AG08395 (cell line): ENCODE measurements around the gene SMAP2.
A peak's percentile ranks its signal among the peaks of the same experiment; 100 is the strongest.

ENCODE experiments used
- DNase-seq: peaks from one replicate; pipeline ENCODE4 v3.0.0; 2012; ENCODE audit warnings: mixed read lengths, low spot score

SMAP2 gene

DNA sequence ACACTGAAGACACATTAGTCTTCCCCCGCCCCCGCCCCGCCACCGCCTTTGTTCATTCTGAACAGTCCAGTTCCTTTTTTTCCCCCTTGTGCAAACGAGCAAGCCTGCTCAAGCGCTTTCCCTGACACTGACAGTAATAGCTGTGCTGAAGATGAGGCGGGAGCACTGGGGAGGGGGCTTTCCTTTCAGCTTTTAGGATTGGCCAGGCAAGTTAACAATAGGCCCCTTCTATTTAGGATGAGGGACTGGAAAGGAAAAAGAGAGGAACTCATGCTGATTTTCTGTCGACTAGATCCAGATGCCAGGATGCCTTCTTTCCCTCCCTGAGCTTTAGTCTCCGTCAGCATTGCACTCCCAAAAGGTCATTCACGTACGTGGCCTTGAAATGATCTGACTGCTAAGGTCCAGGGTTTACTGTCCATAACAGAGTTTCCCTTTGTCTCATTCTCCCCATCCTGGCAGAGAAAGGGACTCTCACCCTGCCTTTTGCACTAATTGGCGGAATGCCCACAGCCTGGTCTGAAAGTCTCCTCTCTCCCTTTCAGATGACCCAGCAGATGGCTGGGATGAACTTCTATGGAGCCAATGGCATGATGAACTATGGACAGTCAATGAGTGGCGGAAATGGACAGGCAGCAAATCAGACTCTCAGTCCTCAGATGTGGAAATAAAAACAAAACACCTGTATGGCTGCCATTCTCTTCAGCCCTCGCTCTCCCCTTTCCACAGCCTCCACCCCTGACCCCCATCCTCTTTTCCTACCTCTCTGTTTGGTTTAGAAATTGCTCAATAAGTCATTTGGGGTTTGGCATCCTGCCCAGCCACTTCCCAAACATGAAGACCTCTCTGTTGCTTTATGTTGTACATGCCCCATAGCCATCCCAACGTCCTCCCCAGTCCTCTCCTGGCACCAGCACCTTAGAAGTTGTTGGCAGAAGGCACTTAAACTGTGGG, 48.2 kb downstream of the SMAP2 start:
- no peak for DNase-seq

DNA sequence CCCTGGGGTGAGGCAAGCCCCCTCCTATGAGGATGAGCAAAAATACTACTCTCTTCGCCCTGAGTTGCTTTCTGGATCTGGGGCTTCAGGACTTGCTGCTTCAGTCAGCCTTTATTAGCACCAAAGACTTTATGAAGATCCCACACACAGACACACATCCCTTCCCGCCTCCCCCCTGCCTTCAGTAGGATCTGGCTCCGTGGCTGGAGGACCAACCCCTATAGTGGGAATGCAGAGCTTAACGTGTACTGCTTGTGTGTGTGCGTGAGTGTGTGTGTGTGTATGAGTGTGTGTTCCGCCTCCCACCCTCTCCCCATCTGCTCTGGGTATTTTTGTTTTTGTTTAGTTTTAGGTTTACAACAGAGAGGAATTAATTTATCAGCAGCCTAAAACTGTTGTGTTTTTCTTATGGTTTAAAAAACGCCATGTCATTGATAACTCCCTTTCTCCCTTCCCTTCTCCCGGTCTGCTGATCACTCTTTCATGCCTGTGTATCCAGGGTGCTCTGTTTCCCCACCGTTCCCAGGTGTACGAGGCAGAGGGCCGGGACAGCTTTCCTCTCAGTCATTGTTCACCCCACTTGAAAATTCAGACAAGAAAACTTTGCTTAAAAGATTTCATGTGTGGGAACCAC, 49.2 kb downstream of the SMAP2 start:
- DNase-seq: no peak

DNA sequence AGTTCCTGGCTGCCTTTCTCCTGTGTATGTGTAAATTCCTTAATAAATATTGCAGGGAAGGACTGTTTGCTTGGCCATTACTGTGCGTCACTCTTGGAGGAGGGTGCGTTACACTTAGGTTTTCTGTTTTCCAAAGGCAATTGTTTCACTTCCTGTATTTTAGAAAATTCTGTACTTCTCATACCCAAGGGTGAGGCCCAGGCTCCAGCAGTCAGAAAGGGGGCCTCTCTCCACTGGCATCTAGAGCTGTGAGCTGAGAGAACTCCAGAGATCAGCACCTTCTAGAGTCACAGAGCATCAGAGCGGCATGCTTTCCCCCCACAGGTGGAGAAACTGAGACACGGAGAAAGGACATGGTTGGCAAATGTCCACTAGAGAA, 49.7 kb downstream of the SMAP2 start:
- no peak for DNase-seq

DNA sequence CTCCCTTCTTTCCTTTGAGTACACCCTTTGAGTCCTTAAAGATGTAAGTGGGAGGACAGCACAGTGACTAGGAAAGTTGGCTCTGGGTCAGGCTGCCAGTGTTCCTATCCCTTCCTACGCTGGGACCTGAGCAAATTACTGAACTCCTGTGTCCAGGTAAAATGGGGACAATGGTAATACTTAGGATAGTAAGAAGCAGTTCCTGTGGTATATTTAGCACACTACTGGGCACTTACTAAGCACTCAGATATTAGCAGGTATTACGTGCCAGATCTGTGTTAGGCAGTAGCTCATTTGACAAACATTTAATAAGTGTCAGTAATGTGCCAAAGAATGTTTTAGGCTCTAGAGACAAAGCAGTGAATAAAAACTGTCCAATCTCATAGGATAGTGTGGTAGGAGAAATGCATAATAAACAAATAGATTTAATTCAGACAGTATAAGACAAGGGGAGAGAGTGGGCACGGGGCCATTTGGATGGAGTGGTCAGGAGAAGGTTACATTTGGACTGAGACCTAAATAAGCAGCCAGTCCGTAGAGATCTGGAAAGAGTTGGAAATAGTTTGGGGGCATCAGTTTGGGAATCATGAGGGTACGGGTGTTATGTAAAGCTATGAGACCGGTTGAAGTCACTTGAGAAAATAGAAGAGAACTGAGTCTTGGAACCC, 50.6 kb downstream of the SMAP2 start:
- no peak for DNase-seq

DNA sequence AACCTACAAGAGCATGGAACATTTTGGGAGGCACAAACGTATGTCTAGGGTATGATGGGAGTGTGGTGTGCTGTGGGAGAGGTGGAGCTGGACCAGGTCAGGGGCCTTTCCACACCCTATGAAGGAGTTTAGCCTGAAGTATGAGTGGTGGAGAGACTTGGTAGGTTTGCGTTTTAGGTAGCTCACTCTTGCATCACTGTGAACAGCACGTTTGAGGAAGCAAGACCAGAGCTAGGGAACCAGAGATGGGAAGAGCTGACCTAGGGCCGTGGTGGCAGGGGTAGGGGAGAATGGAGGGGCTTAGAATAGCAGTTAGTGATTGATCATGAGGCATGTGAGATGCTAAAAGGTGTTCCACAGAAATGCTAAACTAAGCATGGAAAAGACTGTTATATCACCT, 51.7 kb downstream of the SMAP2 start:
- DNase-seq: no peak

DNA sequence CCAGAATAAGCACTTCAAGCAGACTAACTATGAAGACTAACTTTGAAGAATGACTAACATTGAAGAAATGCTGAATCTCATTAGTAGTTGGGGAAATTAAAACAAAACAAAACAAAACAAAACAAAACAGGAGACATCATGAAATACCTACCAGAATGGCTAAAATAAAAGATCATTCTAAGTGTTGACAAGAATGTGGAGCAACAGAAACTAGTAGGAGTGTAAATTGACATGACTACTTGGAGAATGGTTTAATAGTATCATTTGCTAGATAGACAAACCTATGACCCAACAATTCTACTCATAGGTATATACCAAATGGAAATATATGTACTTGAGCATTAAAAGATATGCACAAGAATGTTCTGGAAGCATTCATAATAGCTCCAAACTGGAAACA, 57.9 kb downstream of the SMAP2 start:
- no peak for DNase-seq

DNA sequence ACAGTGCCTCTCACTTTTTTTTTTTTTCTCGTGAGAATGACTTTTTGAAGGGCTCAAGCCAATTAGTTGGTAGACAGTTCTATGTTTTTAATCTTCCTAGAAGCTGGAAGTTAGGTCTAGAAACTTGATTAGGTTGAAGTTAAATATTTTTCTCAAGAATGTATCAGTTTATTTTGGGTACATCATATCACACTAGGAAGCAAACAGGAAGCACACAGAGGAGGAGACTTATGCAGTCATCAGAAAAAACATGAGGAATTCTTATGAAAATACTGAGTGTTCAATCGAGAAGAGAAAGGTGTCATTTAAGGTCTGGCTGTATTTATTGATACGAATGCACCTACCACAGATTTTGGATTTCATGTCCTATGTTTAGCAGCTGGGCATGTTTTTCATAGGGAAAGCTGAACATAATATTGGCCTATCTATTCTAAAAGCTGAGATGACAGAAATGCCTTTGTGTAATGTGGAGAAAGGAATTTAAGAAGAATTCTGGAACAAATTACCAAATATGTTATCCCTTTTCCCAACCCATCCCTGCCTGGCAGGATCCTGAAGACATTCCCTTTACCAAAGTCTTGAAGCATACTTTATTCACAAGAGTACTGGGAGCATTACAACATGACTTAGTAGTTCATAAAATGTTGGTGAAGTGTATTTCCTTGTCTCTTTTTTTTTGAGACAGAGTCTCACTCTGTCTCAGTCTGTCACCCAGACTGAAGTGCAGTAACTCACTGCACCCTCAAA, 59.3 kb downstream of the SMAP2 start:
- no peak for DNase-seq

DNA sequence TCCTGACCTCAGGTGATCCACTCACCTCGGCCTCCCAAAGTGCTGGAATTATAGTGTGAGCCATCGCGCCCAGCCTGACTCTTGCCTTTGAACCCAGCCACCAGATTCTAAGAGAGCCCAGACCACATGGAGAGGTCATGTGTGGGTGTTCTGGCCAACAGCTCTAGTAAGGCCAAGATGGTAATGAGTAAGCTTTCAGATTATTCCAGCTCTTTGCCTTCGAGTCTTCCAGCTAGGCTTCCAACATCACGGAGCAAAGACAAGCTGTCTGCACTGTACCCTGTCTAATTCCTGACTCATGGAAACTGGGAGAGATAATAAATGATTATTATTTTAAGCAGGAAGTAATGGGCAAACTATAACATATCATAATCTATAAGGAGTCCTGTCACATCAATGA, 61.9 kb downstream of the SMAP2 start:
- no peak for DNase-seq

DNA sequence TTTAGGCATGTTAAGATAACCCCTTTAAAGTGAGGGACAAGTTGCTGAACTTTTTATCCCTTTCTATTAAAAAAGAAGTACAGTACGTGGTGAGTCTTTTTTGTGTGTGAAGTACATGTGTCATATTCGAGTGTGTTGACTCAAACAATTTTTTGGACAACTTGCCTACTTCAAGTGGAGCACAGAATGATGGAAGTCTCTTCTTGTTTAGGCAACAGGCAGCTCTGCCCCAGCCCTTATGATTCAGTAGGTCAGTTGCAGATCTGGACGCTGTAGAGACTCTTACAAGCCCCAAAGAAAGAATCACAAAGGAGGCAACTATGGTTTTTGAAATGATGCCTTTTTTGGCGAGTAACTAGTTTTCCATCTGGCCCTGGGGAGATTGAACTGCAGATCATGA, 62.3 kb downstream of the SMAP2 start:
- DNase-seq: no peak

DNA sequence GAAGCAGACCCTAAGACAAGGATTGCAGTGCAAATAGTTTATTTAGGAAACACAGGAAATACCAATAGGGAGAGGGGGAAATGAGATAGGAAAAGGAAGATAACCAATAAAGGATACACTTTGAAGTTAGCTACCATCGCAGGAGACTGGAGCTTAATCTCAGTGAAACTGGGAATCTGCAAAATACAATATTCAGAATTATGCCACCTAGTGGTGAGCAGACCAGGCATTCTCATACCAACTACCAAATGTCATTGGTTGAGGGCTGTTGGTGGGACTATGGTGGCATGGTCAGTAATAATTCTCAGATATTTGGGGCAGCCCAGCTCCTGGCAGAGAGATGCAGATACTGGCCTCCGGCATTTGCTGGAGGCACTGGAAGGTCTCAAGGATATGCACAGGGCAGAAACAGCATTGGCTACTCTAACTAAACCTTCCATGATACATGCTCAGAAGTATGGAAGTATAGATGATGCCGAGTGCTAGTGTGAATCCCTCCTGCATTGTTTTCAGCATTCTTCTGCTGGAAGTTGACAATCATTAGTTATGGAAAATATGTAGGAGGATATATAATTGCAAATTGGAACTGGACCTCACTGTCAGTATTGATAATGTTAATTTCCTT, 65.0 kb downstream of the SMAP2 start:
- peak; percentile 59 for DNase-seq

DNA sequence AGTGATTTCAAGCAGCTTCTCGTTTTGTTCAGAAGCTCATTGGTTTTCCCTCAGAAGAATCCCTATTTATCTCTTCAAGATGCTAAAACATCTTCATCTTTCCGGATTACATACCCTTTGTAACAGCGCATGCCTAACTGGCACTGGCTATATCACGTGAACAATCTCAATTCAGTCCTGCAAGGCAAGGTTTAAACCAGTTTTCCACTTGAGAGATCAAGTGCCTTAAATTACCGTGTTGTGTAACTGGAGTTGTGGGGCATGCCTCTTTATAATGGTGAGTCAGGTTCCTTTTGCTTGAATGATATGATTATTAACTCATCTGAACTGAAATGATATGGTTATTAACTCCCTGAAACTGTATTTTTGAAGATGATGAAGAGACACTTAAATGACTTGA, 65.7 kb downstream of the SMAP2 start:
- DNase-seq: no peak

DNA sequence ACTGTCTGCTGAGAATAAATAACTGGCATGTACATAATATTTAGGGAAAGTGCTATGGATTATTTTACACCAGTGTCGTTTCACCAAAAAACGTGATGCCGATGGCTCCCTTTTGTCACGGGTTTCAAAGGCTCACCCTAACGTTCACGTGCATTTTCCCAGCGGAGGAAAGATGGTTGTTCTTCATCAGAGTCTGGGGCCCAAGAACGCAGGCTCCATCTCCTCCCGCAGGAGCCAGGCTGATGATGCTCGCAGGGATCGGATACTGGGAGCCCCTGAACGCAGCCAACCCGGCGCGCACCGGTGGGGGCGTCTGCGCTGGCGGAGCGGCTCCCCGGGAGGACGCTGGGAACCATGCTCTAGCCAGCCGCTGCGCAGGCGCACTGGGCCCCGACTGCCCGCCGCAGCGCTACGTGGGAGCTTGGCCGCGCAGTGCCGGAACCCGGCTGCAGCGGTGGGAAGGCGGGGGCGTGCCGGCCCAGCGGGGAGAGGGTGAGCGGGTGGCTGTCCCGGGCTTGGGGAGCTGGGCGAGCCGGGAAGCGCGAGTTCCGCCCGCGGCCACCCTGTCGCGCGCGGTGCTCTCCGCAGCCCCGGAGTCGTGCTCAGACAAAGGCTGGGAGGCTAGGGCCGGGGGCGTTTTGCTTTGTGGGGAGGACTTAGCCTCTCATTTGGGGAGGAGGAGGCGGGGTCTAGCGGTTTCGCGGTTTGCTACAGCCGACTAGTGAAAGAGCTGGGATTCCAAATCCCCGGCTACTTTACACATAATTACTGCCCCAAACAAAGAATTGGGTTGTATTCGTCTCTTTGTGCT, 76.4 kb downstream of the SMAP2 start, which contains the start of gene ZFP69B:
TSS of gene ZFP69B (plus strand) at position 793 of the 811 bp plus-strand sequence. CDS start 486 bp downstream, outside the sequence.
- DNase-seq: peak; percentile 99

DNA sequence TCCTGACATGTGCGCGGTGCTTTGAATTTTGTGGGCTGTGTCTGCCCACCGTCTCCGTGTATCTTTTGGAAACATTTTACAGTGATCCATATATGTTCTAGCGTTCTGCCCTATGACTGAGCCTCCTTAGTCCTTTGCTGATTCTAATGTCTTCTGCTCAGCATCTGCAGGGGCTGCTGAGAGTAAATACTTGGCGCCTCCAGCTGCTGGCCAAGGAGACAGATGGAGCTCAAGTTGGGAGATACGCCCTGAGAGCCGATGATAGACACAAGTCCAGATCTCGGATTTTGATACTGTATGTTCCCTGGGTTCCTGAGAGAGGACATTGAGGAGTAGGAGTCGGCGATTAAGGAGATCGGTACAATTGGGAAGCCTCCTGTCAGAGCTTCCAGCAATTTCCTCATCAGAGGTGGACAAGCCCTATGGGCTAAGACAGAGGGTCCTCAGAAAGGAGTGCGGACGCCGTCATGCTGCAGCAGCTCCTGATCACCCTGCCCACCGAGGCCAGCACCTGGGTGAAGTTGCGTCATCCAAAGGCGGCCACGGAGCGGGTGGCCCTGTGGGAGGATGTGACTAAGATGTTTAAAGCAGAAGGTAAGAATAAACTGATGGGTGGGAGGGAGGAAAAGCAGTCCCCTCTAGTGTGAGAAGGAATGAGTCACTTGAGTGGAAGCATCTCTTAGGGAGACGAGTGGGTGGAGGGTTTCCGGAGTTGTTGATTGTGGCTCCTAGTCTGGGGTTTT, 77.1 kb downstream of the SMAP2 start:
- DNase-seq: peak; percentile 32

DNA sequence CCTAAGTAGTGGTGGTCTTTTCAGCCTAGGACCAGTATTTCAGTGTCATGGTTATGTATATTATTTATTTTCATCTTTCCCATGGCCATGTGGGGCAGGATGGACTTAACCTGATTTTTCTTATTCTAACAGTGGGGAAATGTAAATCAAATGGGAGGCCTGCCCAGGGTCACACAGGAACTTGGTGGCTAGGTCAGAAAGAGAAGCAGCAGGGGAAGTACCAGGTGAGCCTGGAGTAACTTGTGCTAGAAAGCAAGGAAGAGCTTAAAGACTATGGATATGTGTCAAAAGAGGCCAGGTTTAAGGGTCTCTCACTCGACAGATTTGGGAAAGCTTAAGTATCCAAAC, 77.7 kb downstream of the SMAP2 start:
- no peak for DNase-seq

DNA sequence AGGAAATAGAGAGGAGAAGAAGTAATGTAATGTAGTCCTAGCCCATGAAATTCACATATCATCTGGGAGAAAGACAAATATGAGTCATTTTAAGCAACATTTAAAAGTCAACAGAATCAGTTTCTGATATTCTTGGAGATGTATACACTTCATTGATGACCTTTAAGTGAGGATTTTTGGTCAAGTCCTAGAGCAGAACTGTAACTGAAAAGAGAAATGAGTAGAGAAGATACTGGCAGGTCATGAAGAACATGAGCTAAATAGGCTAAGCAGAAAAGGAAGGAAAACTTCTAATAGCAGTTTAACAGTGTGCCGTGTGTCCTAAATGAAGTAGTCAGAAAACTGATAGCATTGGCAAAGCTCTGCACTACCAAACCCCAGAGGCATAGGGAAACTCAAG, 81.3 kb downstream of the SMAP2 start:
- no peak for DNase-seq

DNA sequence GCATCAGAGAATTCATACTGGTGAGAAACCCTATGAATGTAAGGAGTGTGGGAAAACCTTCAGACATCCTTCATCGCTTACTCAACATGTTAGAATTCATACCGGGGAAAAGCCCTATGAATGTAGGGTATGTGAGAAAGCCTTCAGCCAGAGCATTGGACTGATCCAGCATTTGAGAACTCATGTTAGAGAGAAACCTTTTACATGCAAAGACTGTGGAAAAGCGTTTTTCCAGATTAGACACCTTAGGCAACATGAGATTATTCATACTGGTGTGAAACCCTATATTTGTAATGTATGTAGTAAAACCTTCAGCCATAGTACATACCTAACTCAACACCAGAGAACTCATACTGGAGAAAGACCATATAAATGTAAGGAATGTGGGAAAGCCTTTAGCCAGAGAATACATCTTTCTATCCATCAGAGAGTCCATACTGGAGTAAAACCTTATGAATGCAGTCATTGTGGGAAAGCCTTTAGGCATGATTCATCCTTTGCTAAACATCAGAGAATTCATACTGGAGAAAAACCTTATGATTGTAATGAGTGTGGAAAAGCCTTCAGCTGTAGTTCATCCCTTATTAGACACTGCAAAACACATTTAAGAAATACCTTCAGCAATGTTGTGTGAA, 89.5 kb downstream of the SMAP2 start:
- no peak for DNase-seq

DNA sequence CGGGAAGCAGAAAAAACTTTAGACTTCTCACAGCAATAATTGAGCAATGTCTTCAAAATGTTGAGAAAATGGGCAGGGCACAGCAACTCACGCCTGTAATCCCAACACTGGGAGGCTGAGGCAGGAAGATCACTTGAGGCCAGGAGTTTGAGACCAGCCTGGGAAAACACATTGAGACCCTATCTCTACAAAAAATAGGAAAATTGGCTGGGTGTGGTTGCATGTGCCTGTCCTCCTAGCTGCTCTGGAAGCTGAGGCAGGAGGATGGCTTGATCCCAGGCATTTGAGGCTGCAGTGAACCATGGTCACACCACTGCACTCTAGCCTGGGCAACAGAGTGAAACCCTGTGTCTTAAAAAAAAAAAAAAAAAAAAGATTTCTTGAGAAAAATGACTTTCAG, 95.8 kb downstream of the SMAP2 start:
- no peak for DNase-seq
